ENCODE results near the gene MRPL20.
"Not testable (repeated sequence)": the region's sequence is repeated elsewhere in the genome, so short reads cannot be mapped to it uniquely, and the experiment has no call there.

Gene MRPL20

DNA sequence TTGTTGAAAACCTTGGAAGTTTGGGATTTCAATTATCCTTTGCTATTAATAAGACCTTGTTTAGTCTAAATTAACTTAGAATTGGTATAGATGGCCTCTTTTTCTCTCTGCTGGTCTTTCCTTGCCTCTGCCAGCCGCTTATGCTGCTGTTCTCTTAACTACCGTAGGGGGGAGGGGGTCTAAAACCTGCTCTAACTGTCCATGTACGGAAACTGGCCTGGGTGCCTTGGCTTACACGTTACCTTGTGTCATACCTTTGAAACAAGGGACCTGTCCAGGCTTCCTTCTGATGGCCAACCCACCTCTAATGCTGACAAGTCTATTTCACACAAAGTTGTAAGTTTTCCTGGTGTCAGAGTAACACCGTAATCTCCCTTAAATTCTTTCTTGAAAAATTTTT is 10.3 kb upstream of the MRPL20 start:
- not testable (repeated sequence) for H3K4me3 ChIP-seq (ENCODE audit: low read depth, low read length); H3K36me3 ChIP-seq (ENCODE audit: control insufficient read depth, insufficient read depth, low read length); H3K9me3 ChIP-seq (ENCODE audit: control insufficient read depth, insufficient read depth, low read length); H3K27me3 ChIP-seq (ENCODE audit: control insufficient read depth, insufficient read depth, low read length); H3K27ac ChIP-seq (ENCODE audit: low read depth, low read length); H3K9ac ChIP-seq (ENCODE audit: low read depth, low read length)
- H3K4me1 ChIP-seq (ENCODE audit: control insufficient read depth, insufficient read depth, low read length) = peaks cover 17% of the 10 kb centered on the region; the same call in 1 of the 2 replicates

- Histone ChIP-seq H3K27me3 (ENCODE audit: control insufficient read depth, insufficient read depth, low read length) (no peaks in the 10 kb centered on the region; the same call in 1 of the 2 replicates), H3K9ac (ENCODE audit: low read depth, low read length) (no peak overlapping the region), H3K9me3 (ENCODE audit: control insufficient read depth, insufficient read depth, low read length) (no peaks in the 10 kb centered on the region), H3K4me3 (ENCODE audit: low read depth, low read length) (no peak overlapping the region), H3K36me3 (ENCODE audit: control insufficient read depth, insufficient read depth, low read length) (no peaks in the 10 kb centered on the region), H3K27ac (ENCODE audit: low read depth, low read length) (peak overlapping the region; percentile 45), H3K4me1 (ENCODE audit: control insufficient read depth, insufficient read depth, low read length) (peaks cover 12% of the 10 kb centered on the region)
Observed at GRCh38 chr1:1415751-1416150, 8.7 kb upstream of the MRPL20 start.

DNA sequence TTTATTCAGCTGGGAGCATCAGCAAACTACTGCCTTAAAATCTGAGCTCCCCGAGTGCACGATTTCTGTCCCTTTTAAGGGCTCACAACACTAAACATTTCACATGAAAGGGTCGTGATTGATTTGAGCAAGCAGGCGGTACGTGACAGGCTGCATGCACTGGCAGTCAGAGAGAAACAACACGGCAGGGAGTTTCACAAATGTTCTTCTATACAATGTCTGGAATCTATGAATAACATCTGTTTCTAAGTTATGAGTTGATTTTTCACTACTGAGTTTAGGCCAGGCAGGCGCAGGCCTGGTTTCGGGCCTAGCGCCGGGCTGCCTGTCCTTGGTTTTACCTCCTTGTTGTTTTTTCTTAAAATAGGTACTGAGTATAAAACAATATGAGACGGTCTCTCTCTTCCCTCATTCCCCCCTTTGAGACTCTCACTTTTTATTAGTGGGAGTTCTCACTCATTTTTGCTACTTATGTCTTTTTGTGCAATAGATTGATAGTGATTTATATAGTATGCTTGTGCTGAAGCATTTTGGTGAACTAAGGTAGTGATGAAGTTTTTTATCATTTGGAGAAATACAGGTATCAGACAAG is 5.3 kb upstream of the MRPL20 start:
- peaks cover 31% of the 10 kb centered on the region for H3K4me1 ChIP-seq (ENCODE audit: control insufficient read depth, insufficient read depth, low read length)
- H3K36me3 ChIP-seq (ENCODE audit: control insufficient read depth, insufficient read depth, low read length); H3K9ac ChIP-seq (ENCODE audit: low read depth, low read length); H3K9me3 ChIP-seq (ENCODE audit: control insufficient read depth, insufficient read depth, low read length); H3K4me3 ChIP-seq (ENCODE audit: low read depth, low read length); H3K27me3 ChIP-seq (ENCODE audit: control insufficient read depth, insufficient read depth, low read length); H3K27ac ChIP-seq (ENCODE audit: low read depth, low read length): not testable (repeated sequence)

- Histone ChIP-seq H3K9me3 (ENCODE audit: control insufficient read depth, insufficient read depth, low read length) (no peaks in the 10 kb centered on the region), H3K27ac (ENCODE audit: low read depth, low read length) (no peak overlapping the region), H3K4me3 (ENCODE audit: low read depth, low read length) (no peak overlapping the region), H3K4me1 (ENCODE audit: control insufficient read depth, insufficient read depth, low read length) (peaks cover 31% of the 10 kb centered on the region), H3K27me3 (ENCODE audit: control insufficient read depth, insufficient read depth, low read length) (no peaks in the 10 kb centered on the region), H3K36me3 (ENCODE audit: control insufficient read depth, insufficient read depth, low read length) (peaks cover 7% of the 10 kb centered on the region; the same call in 1 of the 2 replicates), H3K9ac (ENCODE audit: low read depth, low read length) (no peak overlapping the region)
Observed at GRCh38 chr1:1411626-1412025, 4.5 kb upstream of the MRPL20 start.

GRCh38 chr1:1410238-1410637 is 3.1 kb upstream of the MRPL20 start:
- H3K9me3 ChIP-seq (ENCODE audit: control insufficient read depth, insufficient read depth, low read length); H3K27me3 ChIP-seq (ENCODE audit: control insufficient read depth, insufficient read depth, low read length): not testable (repeated sequence)
- Histone ChIP-seq H3K4me1 (ENCODE audit: control insufficient read depth, insufficient read depth, low read length) (peaks cover 26% of the 10 kb centered on the region), H3K9ac (ENCODE audit: low read depth, low read length) (peak overlapping the region; percentile 78), H3K36me3 (ENCODE audit: control insufficient read depth, insufficient read depth, low read length) (peaks cover 14% of the 10 kb centered on the region), H3K27ac (ENCODE audit: low read depth, low read length) (peak overlapping the region; percentile 95), H3K4me3 (ENCODE audit: low read depth, low read length) (peak overlapping the region; percentile 38; the same call in 1 of the 2 replicates)

GRCh38 chr1:1407636-1408318 is 684 bp upstream of the MRPL20 start:
- peak overlapping the region; percentile 95 for H3K27ac ChIP-seq (ENCODE audit: low read depth, low read length)
- no peaks in the 10 kb centered on the region for H3K27me3 ChIP-seq (ENCODE audit: control insufficient read depth, insufficient read depth, low read length)
- peak overlapping the region; percentile 89 for H3K4me3 ChIP-seq (ENCODE audit: low read depth, low read length)
- H3K9me3 ChIP-seq (ENCODE audit: control insufficient read depth, insufficient read depth, low read length) = no peaks in the 10 kb centered on the region
- peak overlapping the region; percentile 90 for H3K9ac ChIP-seq (ENCODE audit: low read depth, low read length)
- H3K4me1 ChIP-seq (ENCODE audit: control insufficient read depth, insufficient read depth, low read length) = peaks cover 26% of the 10 kb centered on the region
- peaks cover 35% of the 10 kb centered on the region for H3K36me3 ChIP-seq (ENCODE audit: control insufficient read depth, insufficient read depth, low read length)

GRCh38 chr1:1406101-1406820 is 832 bp downstream of the MRPL20 start:
- Histone ChIP-seq H3K27me3 (ENCODE audit: control insufficient read depth, insufficient read depth, low read length) (no peaks in the 10 kb centered on the region), H3K9ac (ENCODE audit: low read depth, low read length) (peak overlapping the region; percentile 90), H3K9me3 (ENCODE audit: control insufficient read depth, insufficient read depth, low read length) (no peaks in the 10 kb centered on the region), H3K4me1 (ENCODE audit: control insufficient read depth, insufficient read depth, low read length) (peaks cover 22% of the 10 kb centered on the region), H3K36me3 (ENCODE audit: control insufficient read depth, insufficient read depth, low read length) (peaks cover 50% of the 10 kb centered on the region), H3K27ac (ENCODE audit: low read depth, low read length) (peak overlapping the region; percentile 95), H3K4me3 (ENCODE audit: low read depth, low read length) (peak overlapping the region; percentile 89)

DNA sequence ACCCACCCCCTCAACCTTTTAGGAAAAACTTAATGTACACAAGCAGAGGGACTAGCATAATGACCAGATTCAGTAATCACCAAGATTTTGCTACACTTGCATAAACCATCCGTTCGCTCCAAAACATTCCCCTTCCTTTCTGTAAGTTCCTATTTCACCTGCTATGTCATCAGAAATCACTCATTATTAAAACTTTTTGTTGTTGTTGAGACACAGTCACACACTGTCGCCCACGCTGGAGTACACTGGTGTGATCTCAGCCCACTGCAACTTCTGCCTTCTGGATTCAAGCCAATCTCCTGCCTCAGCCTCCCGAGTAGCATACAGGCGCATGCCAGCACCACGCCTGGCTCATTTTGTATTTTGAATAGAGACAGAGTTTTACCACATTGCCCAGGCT is 3.4 kb downstream of the MRPL20 start:
- Histone ChIP-seq H3K27me3 (ENCODE audit: control insufficient read depth, insufficient read depth, low read length) (no peaks in the 10 kb centered on the region), H3K9me3 (ENCODE audit: control insufficient read depth, insufficient read depth, low read length) (no peaks in the 10 kb centered on the region), H3K27ac (ENCODE audit: low read depth, low read length) (no peak overlapping the region), H3K4me1 (ENCODE audit: control insufficient read depth, insufficient read depth, low read length) (peaks cover 4% of the 10 kb centered on the region; the same call in 1 of the 2 replicates), H3K4me3 (ENCODE audit: low read depth, low read length) (no peak overlapping the region), H3K9ac (ENCODE audit: low read depth, low read length) (no peak overlapping the region), H3K36me3 (ENCODE audit: control insufficient read depth, insufficient read depth, low read length) (peaks cover 59% of the 10 kb centered on the region)

- not testable (repeated sequence) for H3K4me1 ChIP-seq (ENCODE audit: control insufficient read depth, insufficient read depth, low read length); H3K27me3 ChIP-seq (ENCODE audit: control insufficient read depth, insufficient read depth, low read length); H3K9ac ChIP-seq (ENCODE audit: low read depth, low read length); H3K9me3 ChIP-seq (ENCODE audit: control insufficient read depth, insufficient read depth, low read length); H3K27ac ChIP-seq (ENCODE audit: low read depth, low read length); H3K4me3 ChIP-seq (ENCODE audit: low read depth, low read length)
- peaks cover 58% of the 10 kb centered on the region for H3K36me3 ChIP-seq (ENCODE audit: control insufficient read depth, insufficient read depth, low read length)
Observed at GRCh38 chr1:1402901-1403392, 4.1 kb downstream of the MRPL20 start.

DNA sequence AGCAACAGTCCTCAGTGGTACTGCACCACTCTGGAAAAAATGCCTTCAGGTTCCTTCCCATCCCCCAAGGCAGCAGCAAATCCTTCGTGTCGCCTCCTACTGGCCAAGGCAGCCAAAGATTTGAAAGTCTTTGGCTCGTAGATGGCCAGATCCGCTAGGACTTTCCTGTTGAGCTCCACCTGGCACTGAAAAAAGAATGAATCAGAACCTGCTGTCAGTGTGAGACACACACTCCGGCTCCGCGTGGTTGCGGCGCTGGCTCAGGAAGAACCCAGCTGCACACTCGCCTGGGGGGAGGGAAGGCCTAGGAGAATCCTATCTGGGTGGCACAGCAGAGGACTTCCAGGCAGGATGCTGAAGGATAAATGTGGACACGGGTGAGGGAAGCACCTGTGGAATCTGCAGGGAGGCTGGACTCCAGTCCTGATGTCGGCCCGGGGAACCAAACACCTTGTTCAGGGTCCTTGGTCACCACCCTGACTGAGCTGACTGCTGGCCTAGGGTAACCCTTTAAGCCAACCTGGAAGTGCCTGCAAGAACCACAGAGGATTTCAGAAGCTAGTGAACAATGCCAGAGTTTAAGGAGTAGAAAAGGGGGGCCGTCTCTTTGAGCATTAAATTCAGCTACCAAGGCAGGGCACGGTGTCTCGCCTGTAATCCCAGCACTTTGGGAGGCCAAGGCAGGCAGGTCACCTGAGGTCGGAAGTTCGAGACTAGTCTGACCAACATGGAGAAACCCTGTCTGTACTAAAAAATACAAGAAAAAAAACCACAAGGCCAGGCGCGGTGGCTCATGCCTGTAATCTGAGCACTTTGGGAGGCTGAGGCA is 4.8 kb downstream of the MRPL20 start:
- H3K36me3 ChIP-seq (ENCODE audit: control insufficient read depth, insufficient read depth, low read length) = peaks cover 64% of the 10 kb centered on the region
- no peaks in the 10 kb centered on the region for H3K9me3 ChIP-seq (ENCODE audit: control insufficient read depth, insufficient read depth, low read length)
- H3K4me3 ChIP-seq (ENCODE audit: low read depth, low read length) = no peak overlapping the region
- no peak overlapping the region for H3K9ac ChIP-seq (ENCODE audit: low read depth, low read length)
- H3K27me3 ChIP-seq (ENCODE audit: control insufficient read depth, insufficient read depth, low read length) = no peaks in the 10 kb centered on the region
- H3K27ac ChIP-seq (ENCODE audit: low read depth, low read length) = peak overlapping the region; percentile 30
- peaks cover 7% of the 10 kb centered on the region for H3K4me1 ChIP-seq (ENCODE audit: control insufficient read depth, insufficient read depth, low read length)
